ENCODE measurements around the gene PTPRC.
A peak's percentile ranks its signal among the peaks of the same experiment; 100 is the strongest.

The PTPRC gene

GRCh38 chr1:198679535-198680173 lies 40.8 kb downstream of the PTPRC start:
- Histone ChIP-seq H3K4me3 (ENCODE audit: low read length) (no peak overlapping the region), H3K27me3 (ENCODE audit: insufficient read depth, low read length) (no peaks in the 10 kb centered on the region), H3K36me3 (ENCODE audit: insufficient read depth, low read depth, low read length) (no peaks in the 10 kb centered on the region), H3K9ac (ENCODE audit: low read depth, low read length) (no peak overlapping the region), H3K4me1 (ENCODE audit: insufficient read depth, low read length) (peaks cover 14% of the 10 kb centered on the region; the same call in 1 of the 2 replicates), H3K27ac (ENCODE audit: low read length) (no peak overlapping the region), H3K9me3 (ENCODE audit: insufficient read depth, low read depth, low read length) (no peaks in the 10 kb centered on the region)

- no peak overlapping the region for H3K27ac ChIP-seq (ENCODE audit: low read length)
- H3K9ac ChIP-seq (ENCODE audit: low read depth, low read length) = no peak overlapping the region
- H3K9me3 ChIP-seq (ENCODE audit: insufficient read depth, low read depth, low read length) = no peaks in the 10 kb centered on the region
- H3K36me3 ChIP-seq (ENCODE audit: insufficient read depth, low read depth, low read length) = no peaks in the 10 kb centered on the region
- H3K27me3 ChIP-seq (ENCODE audit: insufficient read depth, low read length) = no peaks in the 10 kb centered on the region
- no peak overlapping the region for H3K4me3 ChIP-seq (ENCODE audit: low read length)
- H3K4me1 ChIP-seq (ENCODE audit: insufficient read depth, low read length) = peaks cover 14% of the 10 kb centered on the region; the same call in 1 of the 2 replicates
Observed at GRCh38 chr1:198680174-198680875, 41.5 kb downstream of the PTPRC start.

- H3K27ac ChIP-seq (ENCODE audit: low read length) = no peak overlapping the region
- H3K9ac ChIP-seq (ENCODE audit: low read depth, low read length) = no peak overlapping the region
- no peaks in the 10 kb centered on the region for H3K9me3 ChIP-seq (ENCODE audit: insufficient read depth, low read depth, low read length)
Observed at GRCh38 chr1:198681252-198681651, 42.4 kb downstream of the PTPRC start.

GRCh38 chr1:198681831-198682759 lies 43.3 kb downstream of the PTPRC start:
- H3K36me3 ChIP-seq (ENCODE audit: insufficient read depth, low read depth, low read length) = no peaks in the 10 kb centered on the region
- H3K4me3 ChIP-seq (ENCODE audit: low read length) = no peak overlapping the region
- peak overlapping the region; percentile 59; the same call in 1 of the 2 replicates for H3K9ac ChIP-seq (ENCODE audit: low read depth, low read length)
- H3K4me1 ChIP-seq (ENCODE audit: insufficient read depth, low read length) = peaks cover 12% of the 10 kb centered on the region; the same call in 1 of the 2 replicates
- H3K27me3 ChIP-seq (ENCODE audit: insufficient read depth, low read length) = no peaks in the 10 kb centered on the region
- H3K27ac ChIP-seq (ENCODE audit: low read length) = no peak overlapping the region
- no peaks in the 10 kb centered on the region for H3K9me3 ChIP-seq (ENCODE audit: insufficient read depth, low read depth, low read length)

More at GRCh38 chr1:198681252-198681651, 42.4 kb downstream of the PTPRC start:
- H3K4me3 ChIP-seq (ENCODE audit: low read length) = no peak overlapping the region
- no peaks in the 10 kb centered on the region for H3K36me3 ChIP-seq (ENCODE audit: insufficient read depth, low read depth, low read length)
- peaks cover 14% of the 10 kb centered on the region; the same call in 1 of the 2 replicates for H3K4me1 ChIP-seq (ENCODE audit: insufficient read depth, low read length)
- H3K27me3 ChIP-seq (ENCODE audit: insufficient read depth, low read length) = no peaks in the 10 kb centered on the region

- Histone ChIP-seq H3K27ac (ENCODE audit: low read length) (no peak overlapping the region), H3K4me1 (ENCODE audit: insufficient read depth, low read length) (peaks cover 10% of the 10 kb centered on the region; the same call in 1 of the 2 replicates), H3K9ac (ENCODE audit: low read depth, low read length) (no peak overlapping the region), H3K4me3 (ENCODE audit: low read length) (no peak overlapping the region), H3K36me3 (ENCODE audit: insufficient read depth, low read depth, low read length) (no peaks in the 10 kb centered on the region), H3K9me3 (ENCODE audit: insufficient read depth, low read depth, low read length) (no peaks in the 10 kb centered on the region), H3K27me3 (ENCODE audit: insufficient read depth, low read length) (no peaks in the 10 kb centered on the region)
Observed at GRCh38 chr1:198682850-198683249, 44.0 kb downstream of the PTPRC start.

GRCh38 chr1:198683449-198683848 lies 44.6 kb downstream of the PTPRC start:
- no peaks in the 10 kb centered on the region for H3K36me3 ChIP-seq (ENCODE audit: insufficient read depth, low read depth, low read length)
- no peak overlapping the region for H3K9ac ChIP-seq (ENCODE audit: low read depth, low read length)
- H3K4me3 ChIP-seq (ENCODE audit: low read length) = no peak overlapping the region
- no peaks in the 10 kb centered on the region for H3K27me3 ChIP-seq (ENCODE audit: insufficient read depth, low read length)
- no peak overlapping the region for H3K27ac ChIP-seq (ENCODE audit: low read length)
- H3K4me1 ChIP-seq (ENCODE audit: insufficient read depth, low read length) = peaks cover 10% of the 10 kb centered on the region; the same call in 1 of the 2 replicates
- H3K9me3 ChIP-seq (ENCODE audit: insufficient read depth, low read depth, low read length) = no peaks in the 10 kb centered on the region

- Histone ChIP-seq H3K36me3 (ENCODE audit: insufficient read depth, low read depth, low read length) (no peaks in the 10 kb centered on the region), H3K9me3 (ENCODE audit: insufficient read depth, low read depth, low read length) (no peaks in the 10 kb centered on the region), H3K4me3 (ENCODE audit: low read length) (no peak overlapping the region), H3K27ac (ENCODE audit: low read length) (no peak overlapping the region), H3K27me3 (ENCODE audit: insufficient read depth, low read length) (no peaks in the 10 kb centered on the region), H3K9ac (ENCODE audit: low read depth, low read length) (no peak overlapping the region), H3K4me1 (ENCODE audit: insufficient read depth, low read length) (peaks cover 16% of the 10 kb centered on the region)
Observed at GRCh38 chr1:198686069-198686728, 47.4 kb downstream of the PTPRC start.

- Histone ChIP-seq H3K27ac (ENCODE audit: low read length) (no peak overlapping the region), H3K27me3 (ENCODE audit: insufficient read depth, low read length) (no peaks in the 10 kb centered on the region), H3K9ac (ENCODE audit: low read depth, low read length) (no peak overlapping the region), H3K4me3 (ENCODE audit: low read length) (no peak overlapping the region), H3K36me3 (ENCODE audit: insufficient read depth, low read depth, low read length) (no peaks in the 10 kb centered on the region), H3K9me3 (ENCODE audit: insufficient read depth, low read depth, low read length) (no peaks in the 10 kb centered on the region), H3K4me1 (ENCODE audit: insufficient read depth, low read length) (peaks cover 7% of the 10 kb centered on the region)
Observed at GRCh38 chr1:198687429-198687828, 48.6 kb downstream of the PTPRC start.

- Histone ChIP-seq H3K27ac (ENCODE audit: low read length) (no peak overlapping the region), H3K9ac (ENCODE audit: low read depth, low read length) (no peak overlapping the region), H3K27me3 (ENCODE audit: insufficient read depth, low read length) (no peaks in the 10 kb centered on the region), H3K4me3 (ENCODE audit: low read length) (no peak overlapping the region), H3K36me3 (ENCODE audit: insufficient read depth, low read depth, low read length) (no peaks in the 10 kb centered on the region), H3K9me3 (ENCODE audit: insufficient read depth, low read depth, low read length) (no peaks in the 10 kb centered on the region), H3K4me1 (ENCODE audit: insufficient read depth, low read length) (peaks cover 6% of the 10 kb centered on the region)
Observed at GRCh38 chr1:198691063-198691462, 52.2 kb downstream of the PTPRC start.

- no peaks in the 10 kb centered on the region for H3K36me3 ChIP-seq (ENCODE audit: insufficient read depth, low read depth, low read length)
Observed at GRCh38 chr1:198693321-198693720, 54.5 kb downstream of the PTPRC start.

GRCh38 chr1:198694542-198694941 lies 55.7 kb downstream of the PTPRC start:
- Histone ChIP-seq H3K9me3 (ENCODE audit: insufficient read depth, low read depth, low read length) (no peaks in the 10 kb centered on the region), H3K9ac (ENCODE audit: low read depth, low read length) (no peak overlapping the region), H3K4me1 (ENCODE audit: insufficient read depth, low read length) (peaks cover 13% of the 10 kb centered on the region), H3K27ac (ENCODE audit: low read length) (no peak overlapping the region), H3K4me3 (ENCODE audit: low read length) (no peak overlapping the region), H3K36me3 (ENCODE audit: insufficient read depth, low read depth, low read length) (no peaks in the 10 kb centered on the region), H3K27me3 (ENCODE audit: insufficient read depth, low read length) (no peaks in the 10 kb centered on the region)

More at GRCh38 chr1:198693321-198693720, 54.5 kb downstream of the PTPRC start:
- Histone ChIP-seq H3K4me3 (ENCODE audit: low read length) (no peak overlapping the region), H3K4me1 (ENCODE audit: insufficient read depth, low read length) (peaks cover 6% of the 10 kb centered on the region), H3K9ac (ENCODE audit: low read depth, low read length) (no peak overlapping the region), H3K27me3 (ENCODE audit: insufficient read depth, low read length) (no peaks in the 10 kb centered on the region), H3K9me3 (ENCODE audit: insufficient read depth, low read depth, low read length) (no peaks in the 10 kb centered on the region), H3K27ac (ENCODE audit: low read length) (no peak overlapping the region)

Measured in iPS-20b (cell line).